ENCODE measurements around the gene BCL3. TPM values are rescaled to one million over a fixed set of nuclear protein-coding genes. Genes with fewer than 3 reads are reported as not detected.

BCL3 gene
- total RNA-seq, 1 experiment from 2014 or later = 2.2 TPM

- Mint-ChIP-seq H3K9me3 (peaks cover 0 to 3% of the 10 kb centered on the region in 2 experiments; a peak in 1 of 5 replicates), H3K4me1 (peaks cover 7 to 25% of the 10 kb centered on the region in 2 experiments), H3K4me3 (no peak overlapping the region), H3K27me3 (ENCODE audit: low read depth) (peaks cover 29% of the 10 kb centered on the region), H3K27ac (no peak overlapping the region; a peak in 1 of 7 replicates), H3K36me3 (ENCODE audit: insufficient read depth in 1 of 3, low read depth in 3 of 3) (no peaks in the 10 kb centered on the region; a peak in 1 of 7 replicates)
- Histone ChIP-seq H3K18ac (ENCODE audit: insufficient read length, low read depth, low read length) (no peak overlapping the region), H2AFZ (ENCODE audit: low read length) (no peak overlapping the region), H3T11ph (ENCODE audit: low read length) (no peak overlapping the region), H2AK5ac (ENCODE audit: insufficient read length, low read length) (no peak overlapping the region), H2BK120ac (ENCODE audit: low read depth, low read length, poor library complexity, severe bottlenecking) (no peak overlapping the region), H3K9ac (ENCODE audit: extremely low read depth, insufficient read length, low read length) (no peak overlapping the region), H4K20me1 (ENCODE audit: control insufficient read depth, insufficient read depth, insufficient read length) (no peaks in the 10 kb centered on the region), H4K5ac (ENCODE audit: insufficient read length, low read depth, low read length) (no peak overlapping the region), H4K91ac (ENCODE audit: insufficient read length, low read depth, low read length) (no peak overlapping the region), H3K23me2 (ENCODE audit: insufficient read length, low read depth, low read length, poor library complexity, severe bottlenecking) (no peaks in the 10 kb centered on the region), H3K4me2 (ENCODE audit: insufficient read depth, insufficient read length, low read length) (no peak overlapping the region), H2BK15ac (ENCODE audit: low read depth, low read length) (no peak overlapping the region), H2BK5ac (ENCODE audit: insufficient read length, low read length) (no peak overlapping the region), H3K27me3 (ENCODE audit: insufficient read depth, low read length) (no peaks in the 10 kb centered on the region), H3K27ac (ENCODE audit: insufficient read length, low read depth, low read length) (no peak overlapping the region), H4K8ac (replicated peaks; ENCODE audit: insufficient read length, low read depth, low read length) (no peak overlapping the region), H2BK12ac (ENCODE audit: insufficient read length, low read depth, low read length) (no peak overlapping the region), H3K23ac (ENCODE audit: insufficient read length, low read depth, low read length) (no peak overlapping the region), H3K56ac (ENCODE audit: insufficient read length, low read depth, low read length) (no peak overlapping the region), H3K79me1 (ENCODE audit: insufficient read depth, low read depth, low read length, poor library complexity, severe bottlenecking) (no peaks in the 10 kb centered on the region), H3K79me2 (ENCODE audit: insufficient read depth, low read length) (no peaks in the 10 kb centered on the region), H2BK20ac (ENCODE audit: low read depth, low read length, poor library complexity, severe bottlenecking) (no peak overlapping the region), H3K4me1 (ENCODE audit: insufficient read depth, low read length) (no peaks in the 10 kb centered on the region; the same call in 1 of the 2 replicates), H3K9me3 (ENCODE audit: control insufficient read depth, low read depth, low read length) (no peaks in the 10 kb centered on the region), H3K14ac (ENCODE audit: insufficient read depth, low read length) (no peak overlapping the region), H3K4ac (ENCODE audit: low read depth, low read length) (no peak overlapping the region)
- no CpG with 5 or more reads among the region's 2 CpGs for WGBS (ENCODE audit: extremely low coverage, insufficient read length, low lambda C conversion rate)
- TF ChIP-seq CTCF (conservative IDR thresholded peaks at IDR 0.05) = no peak
- DNase-seq = no peak
Observed at GRCh38 chr19:44738136-44738535, 10.4 kb upstream of the BCL3 start.

Data from H9 (cell line).